DMS 273 (cell line): Measurements from ENCODE around the gene TMEM35B.
"Not testable (repeated sequence)": the region's sequence is repeated elsewhere in the genome, so short reads cannot be mapped to it uniquely, and the experiment has no call there.

ENCODE experiments used
- DNase-seq: peaks from one replicate; lab custom pipeline; 2025; ENCODE audit not compliant: unreplicated experiment; lab: John Stamatoyannopoulos, UW

TMEM35B gene

DNA sequence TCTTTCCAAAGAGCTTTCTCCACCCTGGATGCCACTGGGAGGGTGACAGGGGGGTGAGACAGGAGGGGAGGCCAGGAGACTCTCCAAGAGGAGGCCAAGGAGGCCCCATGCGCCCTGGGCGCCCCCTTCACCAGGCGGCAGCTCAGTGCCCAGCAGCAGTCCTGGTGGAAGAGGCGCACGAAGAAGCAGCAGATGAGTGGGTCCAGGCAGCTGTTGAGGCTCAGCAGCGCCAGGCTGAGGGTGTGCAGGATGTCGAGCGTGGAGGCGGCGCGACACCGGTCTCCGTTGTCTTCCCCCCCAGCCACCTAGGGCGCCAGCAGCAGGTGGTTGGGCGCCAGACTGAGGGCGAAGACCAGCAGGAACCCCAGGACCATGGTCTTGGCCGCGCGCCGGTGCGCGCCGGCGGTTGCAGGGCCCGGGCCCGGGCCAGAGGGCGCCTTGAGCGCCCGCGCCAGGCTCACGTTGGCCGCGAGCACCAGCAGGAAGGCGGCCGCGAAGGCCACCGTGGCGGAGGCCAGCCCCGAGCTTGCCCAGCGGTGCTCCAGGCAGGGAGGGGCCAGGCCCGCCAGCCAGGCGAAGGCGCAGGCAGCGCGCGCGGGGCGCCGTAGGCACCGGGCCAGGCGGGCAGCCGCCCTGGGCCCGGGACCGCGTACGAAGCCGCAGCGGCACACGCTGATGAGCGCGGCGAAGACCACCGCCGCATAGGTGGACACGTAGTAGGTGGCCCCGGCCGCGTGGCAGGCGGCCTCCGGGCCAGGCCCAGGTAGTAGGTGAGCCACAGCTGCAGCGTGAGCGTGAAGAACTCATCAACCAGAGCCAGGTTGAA is 8.6 kb downstream of the TMEM35B start:
- DNase-seq = no peak

- no peak for DNase-seq
Observed at GRCh38 chr1:34975771-34976170, 9.4 kb downstream of the TMEM35B start.

DNA sequence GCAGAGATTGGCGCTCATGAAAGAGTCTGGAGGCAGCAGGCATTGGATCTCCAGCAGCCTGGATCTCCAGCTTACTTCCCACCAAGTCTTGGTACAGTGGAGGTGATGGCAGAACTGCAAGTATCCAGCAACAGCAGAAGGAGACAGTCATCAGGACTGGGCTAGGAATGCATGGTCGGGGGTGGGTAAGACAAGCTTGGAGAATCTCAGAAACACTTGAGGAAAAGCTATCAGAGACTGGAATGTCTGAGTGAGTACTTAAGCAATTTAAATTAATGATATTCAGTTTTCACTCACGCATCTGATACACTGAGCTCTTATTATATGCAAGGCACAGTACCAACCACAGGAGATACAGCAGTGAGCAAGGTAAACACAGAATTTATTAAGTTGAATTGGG is 9.8 kb downstream of the TMEM35B start:
- DNase-seq = no peak

GRCh38 chr1:34974626-34975025 is 10.5 kb downstream of the TMEM35B start:
- DNase-seq = no peak

- DNase-seq = no peak
Observed at GRCh38 chr1:34973326-34973725, 11.8 kb downstream of the TMEM35B start.

DNA sequence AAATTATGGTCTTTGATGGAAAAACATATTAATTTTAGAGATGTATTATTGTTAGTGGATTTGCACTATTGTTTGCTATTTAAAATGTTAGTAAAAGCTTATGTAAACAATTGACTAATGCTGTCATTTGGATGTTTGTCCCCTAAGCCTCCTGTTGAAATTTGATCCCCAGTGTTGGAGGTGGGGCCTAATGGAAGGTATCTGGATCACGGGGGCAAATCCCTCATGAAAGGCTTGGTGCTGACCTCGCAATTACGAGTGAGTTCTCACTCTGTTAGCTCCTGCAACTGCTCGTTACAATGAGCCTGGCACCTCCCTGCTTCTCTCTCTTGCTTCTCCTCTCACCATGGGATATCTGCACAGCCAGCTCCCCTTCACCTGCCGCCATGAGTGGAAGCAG is 14.3 kb downstream of the TMEM35B start:
- DNase-seq = no peak

- no peak for DNase-seq
Observed at GRCh38 chr1:34970220-34970735, 14.9 kb downstream of the TMEM35B start.

DNA sequence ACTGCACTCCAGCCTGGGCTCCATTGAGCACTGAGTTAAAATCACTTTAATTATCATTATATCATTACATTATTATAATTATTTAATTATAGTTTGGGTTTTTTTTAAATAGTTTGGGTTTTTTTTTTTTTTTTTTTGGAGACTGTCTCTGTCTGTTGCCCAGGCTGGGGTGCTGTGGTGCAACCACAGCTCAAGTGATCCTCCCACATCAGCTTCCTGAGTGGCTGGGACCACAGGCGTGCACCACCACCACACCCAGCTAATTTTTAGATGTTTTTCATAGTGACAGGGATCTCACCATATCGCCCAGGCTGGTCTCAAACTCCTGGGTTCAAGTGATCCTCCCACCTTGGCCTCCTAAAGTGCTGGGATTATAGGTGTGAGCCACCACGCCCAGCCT is 16.9 kb downstream of the TMEM35B start:
- not testable (repeated sequence) for DNase-seq

GRCh38 chr1:34967672-34968071 is 17.5 kb downstream of the TMEM35B start:
- DNase-seq = not testable (repeated sequence)

DNA sequence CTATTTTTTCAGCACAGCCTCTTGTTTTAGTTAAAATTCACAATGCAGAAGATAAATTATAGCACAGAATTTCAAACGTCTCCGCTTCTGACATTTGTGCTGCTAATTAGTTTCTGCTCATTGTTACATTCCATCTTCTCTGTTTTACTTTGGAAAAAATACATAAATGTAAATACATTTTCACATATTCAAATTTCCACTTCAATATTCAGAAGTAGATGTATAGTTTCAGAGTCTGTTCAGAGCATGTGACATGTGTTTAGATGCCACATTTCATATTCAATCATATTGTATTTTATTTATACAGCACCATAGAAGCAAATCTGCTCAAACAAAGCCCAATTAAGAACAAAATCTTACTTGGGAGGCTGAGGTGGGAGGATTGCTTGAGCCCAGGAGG is 19.6 kb downstream of the TMEM35B start:
- DNase-seq = no peak

DNA sequence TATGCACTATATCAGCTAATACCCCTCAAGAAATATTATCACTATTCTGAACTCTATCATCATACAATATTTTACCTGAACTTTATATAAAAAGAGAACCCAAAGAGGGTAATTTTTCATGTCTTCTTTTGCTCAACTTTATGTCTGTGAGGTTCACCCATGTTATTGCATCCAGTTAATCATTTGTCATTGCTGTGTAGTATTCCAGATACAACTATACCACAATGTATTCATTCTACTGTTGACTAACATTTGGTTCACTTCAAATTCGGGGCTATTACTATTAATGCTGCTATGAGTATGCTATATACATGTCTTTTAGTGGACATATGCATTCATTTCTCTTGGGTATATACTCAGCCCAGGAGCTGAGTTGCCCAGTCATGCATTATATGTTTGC is 34.7 kb downstream of the TMEM35B start:
- DNase-seq = no peak

DNA sequence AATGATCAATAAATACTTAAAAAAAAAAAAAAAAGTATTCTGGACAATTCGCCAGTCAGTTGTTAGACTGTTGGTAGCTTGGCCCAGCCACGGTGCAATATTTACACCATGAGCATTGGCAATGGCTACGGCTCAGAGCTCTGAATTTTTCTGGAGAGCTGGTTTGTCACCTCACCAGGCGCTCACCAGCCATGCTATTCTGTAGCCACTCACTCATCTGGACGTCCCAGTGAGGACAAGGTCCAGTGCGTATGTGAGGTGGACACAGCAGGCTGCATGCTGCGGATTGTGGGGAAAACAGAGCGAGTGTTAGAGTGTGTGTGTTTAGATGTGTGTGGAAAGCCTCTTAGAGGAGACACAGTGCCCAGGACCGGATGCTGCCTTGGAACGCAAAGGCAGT is 36.4 kb downstream of the TMEM35B start:
- not testable (repeated sequence) for DNase-seq

GRCh38 chr1:34947641-34948314 is 37.4 kb downstream of the TMEM35B start:
- not testable (repeated sequence) for DNase-seq

- DNase-seq = no peak
Observed at GRCh38 chr1:34946211-34946610, 38.9 kb downstream of the TMEM35B start.

DNA sequence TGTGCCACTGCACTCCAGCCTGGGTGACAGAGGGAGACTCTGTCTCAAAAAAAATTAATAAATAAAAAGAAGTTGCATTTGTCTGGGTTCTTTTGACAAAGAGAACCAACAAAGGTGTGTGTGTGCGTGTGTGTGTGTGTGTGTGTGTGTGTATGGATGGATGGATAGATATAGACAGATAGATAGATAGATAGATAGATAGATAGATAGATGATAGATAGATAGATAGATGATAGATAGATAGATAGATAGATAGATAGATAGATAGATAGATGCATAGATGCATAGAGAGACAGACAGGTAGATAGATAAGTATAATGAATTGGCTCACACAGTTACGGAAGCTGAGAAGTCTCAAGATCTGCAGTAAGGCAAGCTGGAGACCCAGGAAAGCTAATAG is 43.3 kb downstream of the TMEM35B start:
- not testable (repeated sequence) for DNase-seq
